Measurements from ENCODE around the gene PLCH2.
"Not testable (repeated sequence)": the region's sequence is repeated elsewhere in the genome, so short reads cannot be mapped to it uniquely, and the experiment has no call there.

PLCH2 gene

GRCh38 chr1:2545754-2546514 lies 69.8 kb downstream of the PLCH2 start:
- no peak for TF ChIP-seq CTCF (IDR thresholded peaks at IDR 0.05; ENCODE audit: low read depth, low read length, missing control alignments)
- H3K4me3 ChIP-seq (ENCODE audit: low read depth, low read length): peak overlapping the region; percentile 59
- no peak for DNase-seq (ENCODE audit: low read depth)

- no peak for DNase-seq (ENCODE audit: low read depth)
- TF ChIP-seq CTCF (IDR thresholded peaks at IDR 0.05; ENCODE audit: low read depth, low read length, missing control alignments): no peak
- H3K4me3 ChIP-seq (ENCODE audit: low read depth, low read length): peak overlapping the region; percentile 59
Measured at GRCh38 chr1:2546515-2547209, 70.6 kb downstream of the PLCH2 start.

GRCh38 chr1:2547210-2548067 lies 71.3 kb downstream of the PLCH2 start:
- DNase-seq (ENCODE audit: low read depth): no peak
- TF ChIP-seq CTCF (IDR thresholded peaks at IDR 0.05; ENCODE audit: low read depth, low read length, missing control alignments): no peak
- H3K4me3 ChIP-seq (ENCODE audit: low read depth, low read length): peak overlapping the region; percentile 59

GRCh38 chr1:2548068-2548589 lies 72.0 kb downstream of the PLCH2 start:
- peak overlapping the region; percentile 59 for H3K4me3 ChIP-seq (ENCODE audit: low read depth, low read length)
- TF ChIP-seq CTCF (IDR thresholded peaks at IDR 0.05; ENCODE audit: low read depth, low read length, missing control alignments): peak; percentile 92
- DNase-seq (ENCODE audit: low read depth): no peak

- DNase-seq (ENCODE audit: low read depth): not testable (repeated sequence)
- H3K4me3 ChIP-seq (ENCODE audit: low read depth, low read length): peak overlapping the region; percentile 59
Measured at GRCh38 chr1:2549367-2550029, 73.4 kb downstream of the PLCH2 start.

- DNase-seq (ENCODE audit: low read depth): not testable (repeated sequence)
Measured at GRCh38 chr1:2550309-2550861, 74.3 kb downstream of the PLCH2 start.

GRCh38 chr1:2551544-2551943 lies 75.5 kb downstream of the PLCH2 start:
- not testable (repeated sequence) for H3K4me3 ChIP-seq (ENCODE audit: low read depth, low read length); DNase-seq (ENCODE audit: low read depth)

More at GRCh38 chr1:2550309-2550861, 74.3 kb downstream of the PLCH2 start:
- not testable (repeated sequence) for H3K4me3 ChIP-seq (ENCODE audit: low read depth, low read length)
